ENCODE results near the gene APOL5.

DNA sequence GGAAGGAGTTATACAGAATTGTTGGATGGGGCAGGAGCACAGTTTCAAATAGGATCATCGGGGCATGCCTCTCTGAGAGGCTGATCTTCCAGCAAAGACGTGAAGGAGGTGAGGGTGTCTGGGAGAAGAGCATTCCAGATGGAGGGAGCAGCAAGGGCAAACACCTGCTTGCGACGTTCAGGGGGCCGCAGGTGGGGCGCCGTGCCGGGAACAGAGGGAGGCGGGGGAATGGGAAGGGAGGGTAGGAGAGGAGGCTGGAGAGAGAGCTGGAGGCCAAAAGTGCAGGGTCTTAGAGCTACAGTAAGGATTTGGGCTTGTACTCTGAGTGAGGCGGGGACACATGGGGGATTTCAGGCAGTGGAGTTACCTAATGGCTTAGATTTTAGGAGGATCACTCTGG lies 13.6 kb downstream of the APOL5 start:
- no peak for TF ChIP-seq EP300 (IDR thresholded peaks at IDR 0.05)
- TF ChIP-seq, protein P1, sequence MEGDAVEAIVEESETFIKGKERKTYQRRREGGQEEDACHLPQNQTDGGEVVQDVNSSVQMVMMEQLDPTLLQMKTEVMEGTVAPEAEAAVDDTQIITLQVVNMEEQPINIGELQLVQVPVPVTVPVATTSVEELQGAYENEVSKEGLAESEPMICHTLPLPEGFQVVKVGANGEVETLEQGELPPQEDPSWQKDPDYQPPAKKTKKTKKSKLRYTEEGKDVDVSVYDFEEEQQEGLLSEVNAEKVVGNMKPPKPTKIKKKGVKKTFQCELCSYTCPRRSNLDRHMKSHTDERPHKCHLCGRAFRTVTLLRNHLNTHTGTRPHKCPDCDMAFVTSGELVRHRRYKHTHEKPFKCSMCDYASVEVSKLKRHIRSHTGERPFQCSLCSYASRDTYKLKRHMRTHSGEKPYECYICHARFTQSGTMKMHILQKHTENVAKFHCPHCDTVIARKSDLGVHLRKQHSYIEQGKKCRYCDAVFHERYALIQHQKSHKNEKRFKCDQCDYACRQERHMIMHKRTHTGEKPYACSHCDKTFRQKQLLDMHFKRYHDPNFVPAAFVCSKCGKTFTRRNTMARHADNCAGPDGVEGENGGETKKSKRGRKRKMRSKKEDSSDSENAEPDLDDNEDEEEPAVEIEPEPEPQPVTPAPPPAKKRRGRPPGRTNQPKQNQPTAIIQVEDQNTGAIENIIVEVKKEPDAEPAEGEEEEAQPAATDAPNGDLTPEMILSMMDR (IDR thresholded peaks at IDR 0.05) = no peak
- no peak for TF ChIP-seq POLR2A (IDR thresholded peaks at IDR 0.05)
